ENCODE measurements around the gene TIRAP.
"Not testable (repeated sequence)": the region's sequence is repeated elsewhere in the genome, so short reads cannot be mapped to it uniquely, and the experiment has no call there.

Gene TIRAP

GRCh38 chr11:126288237-126288636 is 5.3 kb downstream of the TIRAP start:
- DNase-seq = no peak

- no peak for DNase-seq
These were observed 8.0 kb downstream of the TIRAP start for GRCh38 chr11:126290887-126291286.

DNA sequence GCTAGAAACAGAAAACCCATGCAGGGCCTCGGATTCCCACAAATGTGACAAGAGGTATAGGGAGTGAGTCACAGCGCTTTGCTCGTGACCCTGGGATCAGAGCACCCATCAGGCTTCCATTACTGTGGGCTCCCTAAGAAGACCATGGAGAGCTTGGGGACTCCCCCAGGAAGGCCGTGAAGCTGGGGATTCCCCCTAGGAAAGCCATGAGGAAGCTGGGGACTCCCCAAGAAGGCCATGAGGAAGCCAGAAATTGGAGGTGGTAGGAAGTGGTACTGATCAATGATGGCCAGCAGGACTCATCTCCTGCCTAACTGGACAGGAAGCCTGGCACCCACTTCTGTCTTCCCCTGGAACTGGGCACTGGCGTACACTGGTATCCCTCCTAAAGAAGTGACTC is 10.8 kb downstream of the TIRAP start:
- DNase-seq = no peak

DNA sequence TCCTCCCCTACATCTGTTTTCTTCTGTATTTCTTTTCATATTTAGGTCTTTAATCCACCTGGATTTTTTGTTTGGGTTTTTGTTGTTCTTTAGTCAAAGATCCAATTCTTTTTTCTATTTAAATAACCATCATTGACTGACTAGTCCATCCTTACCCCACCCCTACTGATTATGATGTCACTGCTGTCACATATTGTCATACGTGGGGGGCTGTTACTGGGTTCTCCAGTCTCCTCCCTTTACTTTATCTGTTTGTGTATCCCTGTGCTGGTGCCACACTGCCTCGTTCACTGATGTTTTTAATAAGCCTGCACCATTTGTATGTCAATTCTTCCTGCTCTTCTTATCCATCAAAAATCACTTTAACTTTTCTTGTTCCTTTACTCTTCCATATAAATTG is 14.1 kb downstream of the TIRAP start:
- DNase-seq = no peak

DNA sequence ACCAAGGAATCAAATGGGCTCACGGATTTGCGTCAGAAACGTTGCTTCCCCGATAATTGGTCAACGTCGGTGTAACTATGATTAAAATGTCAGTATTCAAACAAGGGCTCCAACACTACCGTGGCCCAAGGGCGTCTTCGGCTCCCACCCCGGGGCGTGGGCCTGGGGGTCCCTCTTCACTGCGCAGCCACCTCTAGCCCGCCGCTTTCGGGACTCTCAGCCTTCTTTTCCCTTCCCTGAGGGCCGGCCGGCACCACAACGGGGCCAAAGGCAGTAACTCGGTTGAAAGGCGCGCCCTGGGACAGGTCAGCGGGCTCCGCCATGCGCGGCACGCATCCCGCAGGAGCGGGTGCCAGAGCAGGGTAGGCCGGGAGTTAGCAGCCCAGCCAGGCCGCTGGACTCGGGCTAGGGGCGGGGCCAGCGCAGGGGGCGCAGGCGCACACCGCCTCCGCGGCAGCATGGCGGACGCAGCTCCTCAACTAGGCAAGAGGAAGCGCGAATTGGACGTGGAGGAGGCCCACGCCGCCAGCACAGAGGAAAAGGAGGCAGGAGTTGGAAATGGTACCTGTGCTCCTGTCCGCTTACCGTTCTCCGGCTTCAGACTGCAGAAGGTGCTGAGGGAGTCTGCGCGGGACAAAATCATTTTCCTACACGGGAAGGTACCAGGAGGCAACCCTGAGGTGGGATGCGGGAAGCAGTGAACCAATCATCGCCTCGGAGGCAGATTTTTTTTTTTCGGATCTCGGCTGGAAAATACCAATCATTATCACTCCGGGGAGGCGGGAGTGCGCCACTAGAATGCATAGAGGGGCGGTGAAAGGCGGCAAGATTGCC is 20.9 kb downstream of the TIRAP start, which contains the start of gene DCPS:
Gene DCPS, plus strand, starts transcription at position 438 of the 834 bp plus-strand sequence. Its CDS starts 21 bp downstream, at position 459.
- peak; percentile 98 for DNase-seq

- DNase-seq = no peak
These were observed 21.7 kb downstream of the TIRAP start for GRCh38 chr11:126304457-126305075.

DNA sequence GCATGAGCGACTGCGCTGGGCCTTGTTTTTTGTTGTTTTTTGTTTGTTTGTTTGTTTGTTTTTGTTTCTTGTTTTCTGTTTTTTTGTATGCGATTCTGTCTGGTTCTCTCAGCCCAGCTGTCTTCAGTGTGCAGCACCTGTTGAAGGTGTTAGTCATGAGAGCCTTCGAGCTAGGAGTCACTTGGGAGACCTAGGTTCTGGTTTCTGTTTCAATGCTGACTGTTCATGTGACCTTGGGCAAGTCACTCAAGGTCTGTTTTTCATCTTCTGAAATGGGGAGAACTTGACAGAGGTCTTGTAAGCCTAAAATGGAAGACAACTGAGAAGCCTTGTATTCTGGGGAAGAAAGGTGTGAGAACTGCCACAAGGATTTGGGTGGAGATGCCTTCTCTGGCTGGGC is 22.8 kb downstream of the TIRAP start:
- no peak for DNase-seq

DNA sequence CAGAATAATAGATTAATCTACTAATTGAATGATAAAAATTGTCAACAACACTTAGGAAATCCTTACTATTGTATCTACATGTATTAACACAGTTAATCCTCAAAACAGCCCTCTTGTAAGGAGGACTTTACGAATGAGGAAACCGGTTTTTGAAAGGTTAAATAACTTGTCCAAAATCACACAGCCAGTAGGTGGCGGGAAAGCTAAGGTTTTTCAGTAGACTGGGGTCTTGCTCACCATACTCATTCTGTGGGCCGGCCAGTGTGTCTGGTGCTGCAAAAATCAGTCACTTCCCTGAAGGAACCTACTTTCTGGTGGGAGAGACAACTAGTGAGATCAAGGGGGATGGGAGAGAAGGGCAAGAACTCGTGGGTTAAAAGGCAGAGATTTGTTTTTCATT is 24.8 kb downstream of the TIRAP start:
- peak; percentile 40 for DNase-seq

DNA sequence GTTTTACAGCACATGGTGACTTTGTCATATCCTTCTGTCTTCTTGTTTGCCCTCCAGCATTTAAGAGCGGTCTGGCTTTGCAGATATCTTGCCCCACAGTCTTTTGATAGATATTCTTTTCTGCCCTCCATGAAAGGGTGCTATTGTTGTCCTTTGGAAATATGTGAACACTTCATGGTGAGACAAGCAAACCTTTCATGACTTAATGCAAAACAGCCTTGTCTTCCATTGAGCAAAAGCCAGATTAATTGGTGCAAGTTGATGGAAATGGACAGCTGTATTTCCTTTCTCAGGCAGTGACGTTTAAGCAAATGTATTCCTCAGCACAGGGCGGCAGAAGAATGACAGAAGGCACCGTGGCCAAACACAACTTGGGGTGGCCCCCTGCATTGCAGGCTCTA is 25.4 kb downstream of the TIRAP start:
- DNase-seq = no peak

- not testable (repeated sequence) for DNase-seq
These were observed 25.9 kb downstream of the TIRAP start for GRCh38 chr11:126308771-126309170.

DNA sequence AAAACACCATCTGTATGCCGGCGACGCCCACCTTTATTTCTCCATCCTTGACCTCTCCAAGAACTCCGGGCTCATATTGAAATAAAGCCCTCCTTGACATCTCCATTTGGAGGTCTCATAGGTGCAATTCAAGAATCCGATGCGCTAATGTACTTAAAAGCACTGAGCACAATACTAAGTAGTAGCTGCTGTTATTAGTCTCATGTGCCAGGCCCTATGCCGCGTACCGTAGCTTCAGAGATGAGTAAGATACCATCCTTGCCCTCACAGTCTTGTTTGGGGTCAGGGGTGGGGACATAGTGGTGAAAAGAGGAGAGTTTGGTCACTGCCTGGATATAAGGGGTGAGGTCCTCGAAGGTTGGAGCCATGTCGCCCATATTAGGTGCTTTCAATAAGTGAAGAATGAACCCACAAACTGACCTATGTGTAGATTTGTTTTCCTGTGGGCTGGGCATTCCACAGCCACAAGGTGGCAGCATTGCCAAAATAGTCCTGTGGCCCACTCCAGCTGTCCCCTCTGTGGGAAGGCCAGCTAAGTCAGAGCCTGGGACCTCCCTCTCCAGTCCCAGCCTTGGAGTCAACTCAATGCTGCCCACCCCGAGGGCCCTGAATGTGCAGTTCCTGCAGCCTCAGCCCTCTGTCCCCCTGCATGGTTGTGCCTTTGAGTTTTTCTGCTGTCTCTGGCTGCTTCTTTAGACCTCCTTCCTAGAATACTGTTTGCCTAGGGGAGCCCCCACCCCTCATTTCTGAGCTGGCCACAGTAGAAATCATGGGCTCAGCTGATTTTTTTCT is 27.5 kb downstream of the TIRAP start:
- peak; percentile 53 for DNase-seq

DNA sequence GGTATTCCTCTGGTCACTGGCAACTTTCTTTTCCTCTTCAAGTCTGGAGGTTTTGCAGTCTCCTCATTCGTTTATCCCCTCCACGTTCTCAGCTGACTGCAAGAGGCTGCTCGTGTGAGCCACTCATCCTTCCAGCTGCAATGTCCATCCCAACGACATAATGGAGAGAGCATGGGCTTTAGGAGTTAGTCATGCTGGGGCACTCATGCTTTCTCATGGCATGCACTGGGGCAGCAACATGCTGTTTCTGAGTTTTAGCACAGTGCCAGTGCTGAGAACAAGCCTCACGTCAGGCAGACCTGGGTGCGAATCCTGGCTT is 28.1 kb downstream of the TIRAP start:
- DNase-seq = no peak

DNA sequence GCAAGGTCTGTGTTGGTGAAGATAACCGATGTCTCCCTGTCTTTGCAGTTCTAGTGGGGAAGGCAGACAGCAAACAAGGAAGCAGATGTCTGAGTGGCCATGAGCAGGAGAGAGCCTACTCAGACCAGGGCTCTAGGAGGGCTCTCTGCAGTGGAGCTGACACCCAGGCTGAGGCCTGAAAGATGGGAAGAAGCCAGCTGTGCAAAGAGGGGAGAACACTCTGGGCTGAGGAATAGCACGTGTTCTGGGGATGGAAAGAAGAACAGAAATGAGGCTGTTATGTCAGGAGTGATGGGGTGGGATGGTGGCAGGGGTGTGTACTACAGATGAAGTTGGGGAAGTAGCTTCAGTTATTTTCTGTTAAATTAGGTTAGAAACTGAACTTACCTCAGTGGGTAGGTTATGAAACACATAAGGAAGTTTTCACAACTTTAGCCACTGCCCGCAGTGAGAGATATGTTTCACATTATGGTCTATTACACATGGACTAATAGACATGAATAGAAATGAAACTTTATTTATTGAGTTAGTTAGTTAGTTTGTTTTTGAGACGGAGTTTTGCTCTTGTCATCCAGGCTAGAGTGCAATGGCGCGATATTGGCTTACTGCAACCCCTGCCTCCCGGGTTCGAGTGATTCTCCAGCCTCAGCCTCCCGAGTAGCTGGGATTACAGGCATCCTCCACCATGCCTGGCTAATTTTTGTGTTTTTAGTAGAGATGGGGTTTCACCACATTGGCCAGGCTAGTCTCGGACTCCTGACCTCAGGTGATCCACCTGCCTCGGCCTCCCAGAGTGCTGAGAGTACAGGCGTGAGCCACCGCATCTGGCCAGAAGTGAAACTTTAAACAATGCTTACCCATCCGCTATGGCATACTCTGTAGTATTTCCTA is 28.8 kb downstream of the TIRAP start:
- no peak for DNase-seq

DNA sequence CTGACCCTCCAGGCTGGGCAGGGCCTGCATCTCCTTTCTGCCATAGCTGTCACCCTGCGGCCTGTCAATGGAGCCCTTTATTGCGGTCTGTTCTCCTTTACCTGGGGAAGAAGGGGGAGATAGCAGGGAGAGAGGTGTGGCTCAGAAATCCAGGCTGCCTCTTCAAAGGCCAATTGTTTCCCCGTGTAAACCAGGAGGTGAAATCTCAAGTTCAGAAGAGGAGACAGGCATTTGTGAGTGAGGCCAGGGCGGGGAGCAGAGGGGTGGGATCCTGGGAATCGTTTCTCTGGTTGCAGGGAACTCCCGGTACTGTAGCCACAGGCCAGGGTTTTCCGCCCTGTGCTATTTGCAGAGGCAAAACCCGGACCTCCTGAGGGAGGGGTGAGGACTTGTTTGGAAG is 30.1 kb downstream of the TIRAP start:
- no peak for DNase-seq

DNA sequence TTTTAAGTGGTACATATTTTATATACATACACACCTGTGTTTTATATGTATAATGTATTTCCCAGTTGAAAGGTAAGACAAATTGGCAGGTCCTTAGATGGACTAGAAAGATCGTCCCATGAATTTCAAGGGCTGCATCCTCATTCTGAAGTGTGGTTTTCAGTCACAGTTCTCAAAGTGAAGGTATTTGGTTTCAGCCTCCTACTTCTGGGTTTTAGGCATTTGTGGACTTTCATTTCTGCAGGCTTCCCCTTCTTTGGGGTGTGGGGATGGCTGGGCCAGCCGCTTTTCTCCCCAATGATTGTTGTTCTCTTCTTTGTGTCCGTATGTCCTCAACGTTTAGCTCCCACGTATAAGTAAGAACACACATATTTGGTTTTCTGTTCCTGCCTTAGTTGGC is 30.9 kb downstream of the TIRAP start:
- no peak for DNase-seq

GRCh38 chr11:126317432-126317755 is 34.5 kb downstream of the TIRAP start:
- DNase-seq = no peak

DNA sequence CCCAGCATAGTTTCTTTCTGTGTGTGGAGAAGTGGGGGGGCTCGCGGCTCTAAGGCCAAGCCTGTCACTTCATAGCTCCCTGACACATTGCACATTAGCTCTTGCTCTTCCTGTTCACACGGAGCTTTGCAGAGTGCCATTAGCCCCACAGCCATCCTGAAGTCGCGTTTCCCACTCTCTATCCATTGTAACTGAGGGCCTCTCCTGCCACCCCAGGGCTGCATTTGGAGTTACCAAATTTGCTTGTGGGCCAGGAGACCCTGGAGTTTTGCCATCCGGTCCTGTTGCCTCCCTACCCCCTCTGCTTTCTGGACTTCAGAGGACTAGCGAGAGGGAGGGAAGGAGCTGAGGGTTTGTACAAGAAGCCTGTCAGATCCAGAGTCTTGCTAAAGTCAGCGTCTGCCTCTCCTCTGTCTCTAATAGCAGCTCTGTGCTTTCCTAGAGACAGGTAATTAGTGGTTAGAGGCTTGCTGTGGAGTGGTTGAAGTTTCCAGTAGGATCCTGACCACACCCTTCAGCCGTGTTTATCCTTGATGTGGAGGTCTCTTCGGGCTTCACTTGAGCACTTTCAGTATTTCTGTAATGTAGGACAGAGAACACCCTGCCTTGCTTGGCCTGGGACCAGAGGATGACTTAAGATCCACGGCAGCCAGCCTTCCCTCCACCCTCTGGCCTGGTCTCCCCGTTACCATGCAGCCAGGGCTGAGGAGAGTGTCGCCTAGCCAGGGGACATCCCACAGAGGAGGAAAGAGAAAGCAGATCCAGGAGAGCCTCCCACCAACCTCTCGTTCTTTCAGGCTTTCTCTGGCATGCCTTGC is 35.1 kb downstream of the TIRAP start:
- no peak for DNase-seq

GRCh38 chr11:126318574-126319373 is 35.9 kb downstream of the TIRAP start:
- DNase-seq = no peak

DNA sequence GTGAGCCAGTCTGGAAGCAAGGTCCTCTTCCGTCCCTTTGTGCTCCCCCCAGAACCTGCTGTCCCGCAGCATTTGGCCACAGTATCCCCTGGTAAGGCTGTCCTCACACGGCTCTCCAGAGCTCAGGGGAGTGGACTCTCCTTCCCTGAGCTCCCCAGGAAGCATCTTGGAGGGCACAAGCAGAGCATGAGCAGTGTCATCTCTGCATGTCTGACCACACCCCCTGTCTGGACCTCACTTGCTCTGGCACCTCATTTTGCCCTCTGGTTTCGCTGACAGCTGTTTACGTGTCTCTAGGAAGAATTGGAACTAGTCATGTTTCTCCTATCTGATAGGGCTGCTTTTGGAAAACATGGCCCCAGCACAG is 36.5 kb downstream of the TIRAP start:
- DNase-seq = no peak

DNA sequence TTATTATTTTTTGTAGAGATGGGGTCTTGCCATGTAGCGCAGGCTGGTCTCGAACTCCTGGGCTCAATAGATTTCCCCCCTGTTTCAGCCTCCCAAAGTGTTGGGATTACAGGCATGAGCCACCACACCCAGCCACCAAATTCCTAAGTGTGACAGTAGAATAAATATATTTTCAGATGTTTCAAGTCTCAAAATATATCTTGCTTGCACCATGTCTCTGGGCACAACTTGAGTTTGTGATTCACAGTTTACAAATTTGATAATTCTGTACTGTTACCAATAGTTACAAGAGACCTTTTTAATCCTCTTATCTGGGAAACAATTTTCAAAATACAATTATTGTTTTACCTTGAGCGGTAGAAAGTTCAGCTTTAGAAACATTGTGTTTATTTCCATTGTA is 40.1 kb downstream of the TIRAP start:
- DNase-seq = no peak

GRCh38 chr11:126327281-126328000 is 44.5 kb downstream of the TIRAP start:
- DNase-seq = peak; percentile 48

Measured in NCI-H1092 treated with DMSO at 0.1 percent for 48 hours (cell line).